Measurements from ENCODE around the gene DUSP2. TPM values are rescaled to one million over a fixed set of nuclear protein-coding genes. Genes with fewer than 3 reads are reported as not detected.

DUSP2 gene
- total and polyA plus RNA-seq, 8 donors, result 0.32 to 3.1 (median 1.3) TPM

DNA sequence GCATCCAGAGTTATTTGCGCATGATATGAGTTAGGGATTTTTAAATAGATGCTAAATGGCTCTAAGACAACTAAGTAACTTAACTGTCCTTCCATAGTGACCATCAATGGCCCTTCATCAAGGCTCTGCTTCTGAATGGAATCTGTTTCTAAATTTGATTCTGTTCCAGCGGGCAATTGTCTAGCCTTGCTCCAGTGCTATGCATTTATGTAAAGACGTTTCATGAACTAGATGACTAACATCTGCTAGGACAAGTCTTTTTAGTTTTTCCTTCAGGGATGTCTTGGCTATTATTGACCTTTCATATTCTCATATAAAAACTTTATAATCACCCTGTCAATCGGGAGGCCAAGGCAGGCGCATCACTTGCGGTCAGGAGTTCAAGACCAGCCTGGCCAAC is 16.8 kb downstream of the DUSP2 start:
- intact Hi-C loops (cut with DNase I), result loop anchor here in 1 of 3 donors (10.0 kb wide), 1 partner anchor 114 kb away; no protein-coding TSS in a partner anchor
- DNase-seq (no peak), ATAC-seq (no peak), FAIRE-seq (no peak)
- no peaks in the 10 kb centered on the region for H3K4me1 ChIP-seq
- no peak overlapping the region for H3K4me3 ChIP-seq
- 83 to 88% methylated on average over 6 of the region's 6 CpGs for WGBS, 2 donors
- H3K9me3 ChIP-seq, result no peaks in the 10 kb centered on the region
- H3K27ac ChIP-seq, result no peak overlapping the region
- TF ChIP-seq CTCF (IDR thresholded peaks at IDR 0.05), result no peak
- H3K27me3 ChIP-seq, result no peaks in the 10 kb centered on the region
- H3K36me3 ChIP-seq, result no peaks in the 10 kb centered on the region

DNA sequence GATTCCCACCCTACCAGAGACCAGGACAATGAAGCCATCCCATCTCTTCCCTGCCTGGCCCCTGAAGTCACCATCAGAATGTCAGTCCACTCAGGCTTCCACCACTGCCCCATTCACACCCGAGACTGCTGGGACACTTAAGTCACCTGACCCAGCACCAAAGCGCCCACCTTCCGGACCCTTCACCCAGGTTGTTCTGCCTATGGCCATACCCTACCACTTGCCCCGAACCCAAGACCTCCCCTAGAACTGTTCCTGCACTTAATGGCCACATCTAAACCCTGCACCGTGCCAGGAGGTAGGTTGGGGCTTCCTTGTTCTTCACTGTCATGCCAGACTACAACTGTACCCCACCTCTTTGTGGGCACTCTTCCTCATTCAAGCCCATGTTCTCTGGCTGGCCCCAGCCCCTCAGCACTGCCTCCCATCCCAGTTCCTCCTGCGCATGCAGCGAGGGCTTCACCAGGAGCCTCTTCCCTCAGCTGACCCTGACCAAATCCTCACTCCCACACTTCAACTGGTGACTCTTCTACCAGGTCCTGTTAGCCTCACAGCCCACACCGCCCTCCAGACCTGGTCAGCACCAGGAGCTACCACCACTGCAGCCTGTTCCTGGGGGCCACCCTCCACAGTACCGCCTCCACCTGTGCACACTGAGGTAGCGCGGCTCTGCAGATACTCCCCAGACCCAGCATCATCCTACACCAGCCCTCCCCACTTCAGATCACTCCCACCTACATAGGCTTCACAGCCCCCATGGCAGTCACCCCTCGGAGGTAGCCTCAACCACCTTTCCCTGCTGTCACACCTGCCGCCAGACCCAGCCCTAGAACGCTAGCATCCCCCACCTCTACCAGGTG is 20.6 kb downstream of the DUSP2 start:
- DNase-seq (peak in 1 of 6 donors; percentile 12), FAIRE-seq (no peak), ATAC-seq (no peak)
- no peak for TF ChIP-seq CTCF (IDR thresholded peaks at IDR 0.05)
- Histone ChIP-seq H3K4me3 (no peak overlapping the region), H3K36me3 (no peaks in the 10 kb centered on the region), H3K27ac (no peak overlapping the region), H3K27me3 (no peaks in the 10 kb centered on the region), H3K9me3 (no peaks in the 10 kb centered on the region), H3K4me1 (no peaks in the 10 kb centered on the region)
- 84 to 88% methylated on average over 14 of the region's 14 CpGs for WGBS, 2 donors
- intact Hi-C loops (cut with DNase I), result loop anchor here in 1 of 3 donors (10.0 kb wide), 1 partner anchor 110 kb away; no protein-coding TSS in a partner anchor

GRCh38 chr2:96123936-96124335 is 21.3 kb downstream of the DUSP2 start:
- peak in 2 of 6 donors; percentile 10 to 47 for DNase-seq
- whole genome bisulfite sequencing, 2 donors, result 87 to 95% methylated on average over 11 of the region's 11 CpGs
- FAIRE-seq, result no peak
- Histone ChIP-seq H3K4me3 (no peak overlapping the region), H3K9me3 (no peaks in the 10 kb centered on the region), H3K4me1 (no peaks in the 10 kb centered on the region), H3K36me3 (no peaks in the 10 kb centered on the region), H3K27me3 (no peaks in the 10 kb centered on the region), H3K27ac (no peak overlapping the region)
- TF ChIP-seq CTCF (IDR thresholded peaks at IDR 0.05), result no peak
- no peak for ATAC-seq
- intact Hi-C loops (cut with DNase I), result loop anchor here in 1 of 3 donors (10.0 kb wide), 1 partner anchor 109 kb away; no protein-coding TSS in a partner anchor

DNA sequence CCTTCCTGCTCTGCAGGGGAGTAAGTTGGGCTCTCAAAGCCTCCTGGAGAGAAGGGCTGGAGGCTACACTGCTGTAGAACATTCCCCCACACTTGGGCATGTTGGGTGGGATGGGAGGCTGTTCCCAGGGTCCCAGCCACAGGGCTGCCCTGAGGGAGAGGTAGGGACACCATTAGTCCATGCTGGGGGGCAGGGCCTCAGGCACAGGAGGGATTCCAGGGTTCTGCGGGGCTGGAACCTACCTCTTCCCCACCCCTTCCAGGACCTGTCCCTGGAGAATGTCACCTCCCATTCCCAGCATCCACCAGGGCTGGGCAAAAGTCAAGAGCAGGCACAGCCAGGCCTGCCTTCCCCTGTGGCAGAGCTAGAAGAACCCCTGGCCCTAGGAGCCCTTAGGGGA is 21.9 kb downstream of the DUSP2 start:
- Histone ChIP-seq H3K36me3 (no peaks in the 10 kb centered on the region), H3K9me3 (no peaks in the 10 kb centered on the region), H3K27me3 (no peaks in the 10 kb centered on the region), H3K27ac (no peak overlapping the region), H3K4me1 (no peaks in the 10 kb centered on the region), H3K4me3 (no peak overlapping the region)
- WGBS, 2 donors, result 83 to 84% methylated on average over 1 of the region's 1 CpG
- intact Hi-C loops (cut with DNase I), result loop anchor here in 1 of 3 donors (10.0 kb wide), 1 partner anchor 108 kb away; no protein-coding TSS in a partner anchor
- no peak for FAIRE-seq
- peak in 1 of 6 donors; percentile 8 for DNase-seq
- ATAC-seq, result no peak
- TF ChIP-seq CTCF (IDR thresholded peaks at IDR 0.05), result no peak

DNA sequence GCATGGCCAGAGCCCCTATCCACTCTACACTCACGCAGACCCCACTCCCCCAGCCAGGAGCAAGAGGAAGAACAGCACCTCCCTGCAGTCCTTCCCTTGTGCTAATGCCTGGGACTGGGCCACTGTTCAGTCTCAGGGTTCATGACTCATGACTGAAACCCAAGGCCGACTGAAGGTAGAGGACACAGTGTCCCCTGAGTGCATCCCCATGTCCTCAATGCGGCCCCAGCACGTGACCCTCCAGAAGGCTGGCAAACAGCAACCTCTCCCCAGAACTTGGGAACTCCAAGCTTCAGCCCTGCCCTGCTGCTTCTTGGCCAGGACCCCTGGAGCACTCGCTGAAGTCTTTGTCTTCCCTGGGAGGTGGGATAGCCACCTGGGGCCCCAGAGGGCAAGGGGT is 22.8 kb downstream of the DUSP2 start:
- H3K4me1 ChIP-seq, result peaks cover 0 to 1% (median 0%) of the 10 kb centered on the region in 3 donors
- DNase-seq (peak in 1 of 6 donors; percentile 12), ATAC-seq (no peak), FAIRE-seq (no peak)
- no peak overlapping the region for H3K27ac ChIP-seq
- WGBS, 2 donors, result 73 to 82% methylated on average over 4 to 5 of the region's 5 CpGs
- H3K36me3 ChIP-seq, result no peaks in the 10 kb centered on the region
- intact Hi-C loops (cut with DNase I), result loop anchor here in 1 of 3 donors (10.0 kb wide), 1 partner anchor 108 kb away; no protein-coding TSS in a partner anchor
- H3K4me3 ChIP-seq, result no peak overlapping the region
- no peak for TF ChIP-seq CTCF (IDR thresholded peaks at IDR 0.05)
- no peaks in the 10 kb centered on the region for H3K9me3 ChIP-seq
- no peaks in the 10 kb centered on the region for H3K27me3 ChIP-seq

All from pancreas (tissue), 10 donors.